Activated naive CD4-positive, alpha-beta T cell treated with anti-CD3 and anti-CD28 coated beads, Interleukin-2, amount 50 U/mL, for 24 hours (primary cell): ENCODE results near the gene AKAP13.

ENCODE experiments used
- H3K27ac Mint-ChIP-seq: one replicate; pipeline ENCODE4 v1.8.0; 2021; ENCODE audit warnings: mild to moderate bottlenecking, mixed read lengths
- H3K27me3 Mint-ChIP-seq: one replicate; pipeline ENCODE4 v1.8.0; 2021; ENCODE audit warnings: mixed read lengths
- H3K36me3 Mint-ChIP-seq: one replicate; pipeline ENCODE4 v1.8.0; 2021; ENCODE audit warnings: mixed read lengths
- H3K4me1 Mint-ChIP-seq: one replicate; pipeline ENCODE4 v1.8.0; 2021; ENCODE audit warnings: mixed read lengths
- H3K4me3 Mint-ChIP-seq: one replicate; pipeline ENCODE4 v1.8.0; 2021; ENCODE audit warnings: mild to moderate bottlenecking, mixed read lengths
- H3K9me3 Mint-ChIP-seq: one replicate; pipeline ENCODE4 v1.8.0; 2021; ENCODE audit warnings: mixed read lengths

AKAP13 gene

GRCh38 chr15:85692321-85692720 is 311.9 kb downstream of the AKAP13 start:
- H3K4me1 Mint-ChIP-seq, result peaks cover 74% of the 10 kb centered on the region
- H3K27ac Mint-ChIP-seq, result peak overlapping the region; percentile 100
- no peaks in the 10 kb centered on the region for H3K27me3 Mint-ChIP-seq
- H3K36me3 Mint-ChIP-seq, result peaks cover 12% of the 10 kb centered on the region
- H3K4me3 Mint-ChIP-seq, result peak overlapping the region; percentile 99
- no peaks in the 10 kb centered on the region for H3K9me3 Mint-ChIP-seq

GRCh38 chr15:85692873-85693272 is 312.5 kb downstream of the AKAP13 start:
- H3K9me3 Mint-ChIP-seq, result no peaks in the 10 kb centered on the region
- H3K27me3 Mint-ChIP-seq, result no peaks in the 10 kb centered on the region
- H3K27ac Mint-ChIP-seq, result peak overlapping the region; percentile 91
- H3K4me3 Mint-ChIP-seq, result peak overlapping the region; percentile 99
- H3K36me3 Mint-ChIP-seq, result peaks cover 15% of the 10 kb centered on the region
- H3K4me1 Mint-ChIP-seq, result peaks cover 73% of the 10 kb centered on the region

- H3K36me3 Mint-ChIP-seq, result peaks cover 17% of the 10 kb centered on the region
- no peaks in the 10 kb centered on the region for H3K9me3 Mint-ChIP-seq
- H3K27ac Mint-ChIP-seq, result peak overlapping the region; percentile 91
- peak overlapping the region; percentile 99 for H3K4me3 Mint-ChIP-seq
- no peaks in the 10 kb centered on the region for H3K27me3 Mint-ChIP-seq
- H3K4me1 Mint-ChIP-seq, result peaks cover 75% of the 10 kb centered on the region
Measured at GRCh38 chr15:85693277-85693676, 312.9 kb downstream of the AKAP13 start.

GRCh38 chr15:85694091-85694490 is 313.7 kb downstream of the AKAP13 start:
- Mint-ChIP-seq H3K4me3 (no peak overlapping the region), H3K9me3 (no peaks in the 10 kb centered on the region), H3K27ac (peak overlapping the region; percentile 91), H3K36me3 (peaks cover 17% of the 10 kb centered on the region), H3K4me1 (peaks cover 68% of the 10 kb centered on the region), H3K27me3 (no peaks in the 10 kb centered on the region)

- H3K27ac Mint-ChIP-seq, result peak overlapping the region; percentile 93
- peaks cover 79% of the 10 kb centered on the region for H3K4me1 Mint-ChIP-seq
- H3K27me3 Mint-ChIP-seq, result no peaks in the 10 kb centered on the region
- H3K36me3 Mint-ChIP-seq, result peaks cover 15% of the 10 kb centered on the region
- H3K9me3 Mint-ChIP-seq, result no peaks in the 10 kb centered on the region
- H3K4me3 Mint-ChIP-seq, result no peak overlapping the region
Measured at GRCh38 chr15:85700767-85701166, 320.4 kb downstream of the AKAP13 start.

- no peaks in the 10 kb centered on the region for H3K27me3 Mint-ChIP-seq
- H3K27ac Mint-ChIP-seq, result peak overlapping the region; percentile 96
- peaks cover 83% of the 10 kb centered on the region for H3K4me1 Mint-ChIP-seq
- H3K4me3 Mint-ChIP-seq, result peak overlapping the region; percentile 80
- H3K9me3 Mint-ChIP-seq, result no peaks in the 10 kb centered on the region
- peaks cover 16% of the 10 kb centered on the region for H3K36me3 Mint-ChIP-seq
Measured at GRCh38 chr15:85702321-85703101, 322.1 kb downstream of the AKAP13 start.

- Mint-ChIP-seq H3K9me3 (no peaks in the 10 kb centered on the region), H3K4me1 (peaks cover 91% of the 10 kb centered on the region), H3K27me3 (no peaks in the 10 kb centered on the region), H3K36me3 (peaks cover 16% of the 10 kb centered on the region), H3K27ac (peak overlapping the region; percentile 97), H3K4me3 (peak overlapping the region; percentile 81)
Measured at GRCh38 chr15:85704066-85704465, 323.7 kb downstream of the AKAP13 start.

- Mint-ChIP-seq H3K36me3 (peaks cover 15% of the 10 kb centered on the region), H3K9me3 (no peaks in the 10 kb centered on the region), H3K4me1 (peaks cover 89% of the 10 kb centered on the region), H3K4me3 (peak overlapping the region; percentile 81), H3K27ac (peak overlapping the region; percentile 97), H3K27me3 (no peaks in the 10 kb centered on the region)
Measured at GRCh38 chr15:85704720-85705429, 324.5 kb downstream of the AKAP13 start.

- Mint-ChIP-seq H3K27ac (peak overlapping the region; percentile 100), H3K4me1 (peaks cover 93% of the 10 kb centered on the region), H3K36me3 (peaks cover 19% of the 10 kb centered on the region)
Measured at GRCh38 chr15:85706779-85707518, 326.5 kb downstream of the AKAP13 start.

GRCh38 chr15:85707519-85708338 is 327.3 kb downstream of the AKAP13 start:
- no peaks in the 10 kb centered on the region for H3K9me3 Mint-ChIP-seq
- peaks cover 19% of the 10 kb centered on the region for H3K36me3 Mint-ChIP-seq
- H3K4me1 Mint-ChIP-seq, result peaks cover 93% of the 10 kb centered on the region
- peak overlapping the region; percentile 89 for H3K4me3 Mint-ChIP-seq
- peak overlapping the region; percentile 100 for H3K27ac Mint-ChIP-seq
- H3K27me3 Mint-ChIP-seq, result no peaks in the 10 kb centered on the region

More at GRCh38 chr15:85706779-85707518, 326.5 kb downstream of the AKAP13 start:
- Mint-ChIP-seq H3K4me3 (peak overlapping the region; percentile 89), H3K9me3 (no peaks in the 10 kb centered on the region), H3K27me3 (no peaks in the 10 kb centered on the region)

- Mint-ChIP-seq H3K27ac (peak overlapping the region; percentile 100), H3K27me3 (no peaks in the 10 kb centered on the region), H3K4me1 (peaks cover 93% of the 10 kb centered on the region), H3K9me3 (no peaks in the 10 kb centered on the region), H3K4me3 (peak overlapping the region; percentile 89), H3K36me3 (peaks cover 22% of the 10 kb centered on the region)
Measured at GRCh38 chr15:85708402-85708941, 328.1 kb downstream of the AKAP13 start.

- H3K27me3 Mint-ChIP-seq, result no peaks in the 10 kb centered on the region
- peaks cover 27% of the 10 kb centered on the region for H3K36me3 Mint-ChIP-seq
- peaks cover 92% of the 10 kb centered on the region for H3K4me1 Mint-ChIP-seq
- H3K4me3 Mint-ChIP-seq, result no peak overlapping the region
- H3K27ac Mint-ChIP-seq, result peak overlapping the region; percentile 100
- no peaks in the 10 kb centered on the region for H3K9me3 Mint-ChIP-seq
Measured at GRCh38 chr15:85709250-85709649, 328.8 kb downstream of the AKAP13 start.

- Mint-ChIP-seq H3K27ac (peak overlapping the region; percentile 93), H3K27me3 (no peaks in the 10 kb centered on the region), H3K9me3 (no peaks in the 10 kb centered on the region), H3K4me1 (peaks cover 87% of the 10 kb centered on the region), H3K36me3 (peaks cover 29% of the 10 kb centered on the region), H3K4me3 (peak overlapping the region; percentile 69)
Measured at GRCh38 chr15:85710340-85710842, 330.0 kb downstream of the AKAP13 start.

- H3K27me3 Mint-ChIP-seq, result no peaks in the 10 kb centered on the region
- H3K9me3 Mint-ChIP-seq, result no peaks in the 10 kb centered on the region
- peak overlapping the region; percentile 93 for H3K27ac Mint-ChIP-seq
- H3K4me1 Mint-ChIP-seq, result peaks cover 82% of the 10 kb centered on the region
- peak overlapping the region; percentile 67 for H3K4me3 Mint-ChIP-seq
- H3K36me3 Mint-ChIP-seq, result peaks cover 29% of the 10 kb centered on the region
Measured at GRCh38 chr15:85711580-85712192, 331.3 kb downstream of the AKAP13 start.
